NCI-H128 (cell line): ENCODE measurements around the gene MSI1.
"Not testable (repeated sequence)": the region's sequence is repeated elsewhere in the genome, so short reads cannot be mapped to it uniquely, and the experiment has no call there.

Source experiments
- DNase-seq: peaks from one replicate; lab custom pipeline; 2025; ENCODE audit not compliant: unreplicated experiment; lab: John Stamatoyannopoulos, UW

The MSI1 gene

GRCh38 chr12:120357104-120357503, 11.9 kb downstream of the MSI1 start:
- no peak for DNase-seq

GRCh38 chr12:120356567-120357030, 12.4 kb downstream of the MSI1 start:
- DNase-seq: no peak

- no peak for DNase-seq
Observed at GRCh38 chr12:120353556-120354317, 15.2 kb downstream of the MSI1 start.

DNA sequence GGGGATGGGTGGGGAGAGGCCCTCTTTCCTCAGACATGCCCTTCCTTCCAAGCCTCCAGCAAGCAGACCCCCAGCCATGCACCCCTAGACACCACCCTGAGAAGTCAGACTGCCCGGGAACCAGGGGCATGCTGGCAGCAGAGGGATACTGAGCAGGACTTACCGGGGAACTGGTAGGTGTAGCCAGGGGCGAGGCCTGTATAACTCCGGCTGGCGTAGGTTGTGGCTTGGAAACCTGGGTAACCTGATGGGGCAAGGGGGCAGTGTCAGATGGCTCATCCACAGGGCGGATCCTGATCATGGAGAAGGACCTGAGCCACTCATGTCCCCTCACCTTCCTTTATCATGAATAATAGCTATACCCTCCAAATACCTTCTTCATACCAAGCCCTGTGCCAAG, 15.8 kb downstream of the MSI1 start:
- no peak for DNase-seq

DNA sequence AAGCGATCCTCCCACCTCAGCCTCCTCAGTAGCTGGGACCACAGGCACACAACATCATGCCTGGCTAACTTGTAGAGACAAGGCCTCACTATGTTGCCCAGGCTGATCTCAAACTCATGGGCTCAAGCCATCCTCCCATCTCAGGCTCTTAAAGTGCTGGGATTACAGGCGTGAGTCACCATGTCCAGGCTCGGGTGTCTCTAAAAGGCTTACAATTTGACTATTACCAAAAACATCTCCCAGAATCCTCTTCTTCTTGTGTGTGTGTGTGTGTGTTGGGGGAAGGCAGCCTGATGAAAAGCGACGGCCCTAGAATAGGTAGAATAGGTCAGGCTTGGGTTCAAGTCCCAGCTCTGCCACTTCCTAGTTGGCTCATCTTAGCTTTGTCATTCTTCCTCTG, 16.8 kb downstream of the MSI1 start:
- no peak for DNase-seq

- DNase-seq: no peak
Observed at GRCh38 chr12:120350576-120351350, 18.2 kb downstream of the MSI1 start.

GRCh38 chr12:120347766-120348165, 21.2 kb downstream of the MSI1 start:
- DNase-seq: no peak

DNA sequence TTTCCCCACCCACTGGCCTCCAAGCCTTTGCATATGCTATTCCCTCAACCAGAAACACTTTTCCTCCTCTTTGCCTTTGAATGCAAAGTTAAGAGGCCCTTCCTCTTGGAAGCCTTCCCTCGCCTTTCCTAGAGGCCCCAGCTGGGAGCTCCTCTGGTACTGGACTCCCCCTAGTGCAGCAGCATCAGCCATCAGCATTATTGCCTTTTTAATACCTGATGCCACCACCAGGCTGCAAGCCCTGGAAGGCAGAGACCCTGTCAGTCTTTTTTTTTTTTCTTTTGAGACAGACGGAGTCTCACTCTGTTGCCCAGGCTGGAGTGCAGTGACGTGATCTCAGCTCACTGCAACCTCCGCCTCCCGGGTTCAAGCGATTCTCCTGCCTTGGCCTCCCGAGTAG, 22.3 kb downstream of the MSI1 start:
- DNase-seq: no peak

DNA sequence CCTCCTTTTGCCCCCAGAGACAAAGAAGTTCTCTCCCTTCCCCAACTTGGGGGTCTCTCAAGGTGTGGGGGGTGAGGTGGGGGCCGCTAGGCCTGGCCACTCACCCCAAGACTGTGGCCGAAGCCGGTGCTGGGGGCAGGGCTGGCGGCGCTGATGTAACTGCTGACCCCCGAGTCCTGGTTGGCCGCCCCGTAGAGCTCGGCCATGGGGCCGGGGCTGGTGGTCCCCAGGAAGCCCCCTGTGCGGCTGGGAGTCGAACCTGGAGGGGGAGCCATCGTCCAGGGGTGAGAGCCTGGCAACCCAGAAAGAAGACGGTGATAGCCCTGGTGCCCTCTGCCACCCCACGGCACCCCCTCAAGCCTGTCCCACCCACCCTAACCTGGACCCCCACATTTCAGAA, 22.9 kb downstream of the MSI1 start:
- DNase-seq: no peak

- DNase-seq: no peak
Observed at GRCh38 chr12:120343692-120344091, 25.3 kb downstream of the MSI1 start.

- DNase-seq: no peak
Observed at GRCh38 chr12:120343039-120343537, 25.9 kb downstream of the MSI1 start.

DNA sequence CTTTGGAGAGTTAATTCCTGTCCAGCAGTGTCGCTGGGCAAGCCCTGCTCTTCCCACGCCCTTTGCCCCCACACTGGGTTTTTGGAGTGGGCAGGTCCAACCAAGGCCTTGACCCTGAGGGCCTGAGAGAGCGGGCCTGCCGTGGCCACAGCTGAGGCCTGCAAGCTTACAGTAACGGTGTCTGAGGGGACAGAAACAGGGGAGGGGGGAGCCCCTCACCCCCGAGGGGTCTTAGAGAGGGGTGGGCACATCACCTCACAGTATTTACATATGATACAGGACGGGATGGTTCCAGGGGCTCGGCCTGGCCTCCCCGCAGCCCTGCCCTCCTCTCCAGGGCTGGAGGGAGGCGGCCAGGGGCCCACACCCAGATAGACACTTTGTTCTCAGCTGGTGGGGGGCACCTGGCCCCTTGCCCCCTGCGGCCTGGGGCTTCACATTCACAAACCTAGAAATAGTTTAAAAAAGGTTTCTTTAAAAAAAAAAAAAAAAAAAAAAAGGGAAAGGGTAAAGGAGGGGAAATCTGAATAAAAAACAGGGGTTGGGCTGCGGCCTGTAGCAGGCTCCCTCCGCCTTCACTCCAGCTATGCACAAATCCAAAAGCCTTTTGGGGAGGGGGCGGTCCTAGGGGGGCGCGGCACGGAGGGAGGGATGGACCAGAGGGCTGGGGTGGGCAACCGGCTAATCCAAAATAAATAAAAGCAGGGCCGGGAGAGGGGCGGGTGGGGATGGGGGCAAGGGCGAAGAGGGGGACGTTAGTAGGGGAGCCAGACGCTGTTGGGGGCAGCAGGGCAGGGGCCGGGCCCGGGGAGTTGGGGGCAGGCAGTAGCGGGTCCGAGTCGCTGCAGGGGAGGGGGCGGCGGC, 26.6 kb downstream of the MSI1 start:
- no peak for DNase-seq

DNA sequence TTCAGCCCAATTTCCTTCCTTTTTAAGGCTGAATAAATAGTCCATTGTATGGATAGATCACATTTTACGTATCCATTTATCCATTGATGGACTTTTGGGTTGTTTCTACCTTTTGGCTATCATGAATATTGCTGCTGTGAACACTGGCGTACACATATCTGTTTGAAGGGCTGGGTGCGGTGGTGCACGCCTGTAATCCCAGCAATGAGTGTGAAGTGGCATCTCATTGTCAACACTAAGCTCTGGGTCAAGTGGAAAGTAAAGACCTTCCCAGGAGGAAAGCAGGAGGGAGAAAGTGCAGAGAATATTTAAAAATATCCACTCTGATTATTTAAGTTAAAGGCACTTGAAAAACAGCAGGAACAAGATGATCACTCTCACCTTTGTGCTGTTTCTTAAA, 29.7 kb downstream of the MSI1 start:
- no peak for DNase-seq

DNA sequence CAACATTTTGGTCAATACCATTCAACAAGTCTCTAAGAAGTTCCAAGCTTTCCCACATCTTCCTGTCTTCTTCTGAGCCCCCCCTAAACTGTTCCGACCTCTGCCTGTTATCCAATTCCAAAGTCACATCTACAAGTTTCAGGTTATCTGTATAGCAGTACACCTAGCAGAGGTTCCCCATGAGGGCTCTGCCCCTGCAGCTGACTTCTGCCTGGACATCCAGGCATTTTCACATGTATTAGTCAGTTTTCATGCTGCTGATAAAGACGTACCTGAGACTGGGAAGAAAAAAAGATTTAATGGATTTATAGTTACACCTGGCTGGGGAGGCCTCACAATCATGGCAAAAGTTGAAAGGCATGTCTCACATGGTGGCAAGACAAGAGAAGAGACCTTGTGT, 31.2 kb downstream of the MSI1 start:
- DNase-seq: no peak

DNA sequence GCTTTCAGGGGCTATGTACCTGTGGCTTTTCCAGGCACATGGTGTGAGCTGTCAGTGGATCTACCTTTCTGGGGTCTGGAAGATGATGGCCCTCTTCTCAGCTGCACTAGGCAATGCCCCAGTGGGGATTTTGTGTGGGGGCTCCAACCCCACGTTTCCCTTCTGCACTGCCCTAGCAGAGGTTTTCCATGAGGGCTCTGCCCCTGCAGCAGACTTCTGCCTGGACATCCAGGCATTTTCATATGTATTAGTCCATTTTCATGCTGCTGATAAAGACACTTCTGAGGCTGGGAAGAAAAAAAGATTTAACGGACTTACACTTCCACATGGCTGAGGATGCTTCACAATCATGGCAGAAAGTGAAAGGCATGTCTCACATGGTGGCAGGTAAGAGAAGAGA, 32.6 kb downstream of the MSI1 start:
- DNase-seq: not testable (repeated sequence)

DNA sequence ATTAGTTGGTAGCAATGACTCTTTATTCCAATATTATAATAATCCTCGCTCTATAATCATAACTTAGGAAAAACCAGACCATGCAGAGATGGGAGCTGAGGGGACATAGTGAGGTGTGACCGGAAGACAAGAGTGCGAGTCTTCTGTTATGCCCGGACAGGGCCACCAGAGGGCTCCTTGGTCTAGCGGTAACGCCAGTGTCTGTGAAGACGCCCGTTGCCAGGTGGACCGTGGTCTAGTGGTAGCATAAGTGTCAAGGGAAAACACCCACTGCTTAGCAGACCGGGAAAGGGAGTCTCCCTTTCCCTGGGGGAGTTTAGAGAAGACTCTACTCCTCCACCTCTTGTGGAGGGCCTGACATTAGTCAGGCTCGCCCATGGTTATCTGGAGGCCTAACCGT, 33.5 kb downstream of the MSI1 start:
- DNase-seq: not testable (repeated sequence)

GRCh38 chr12:120332523-120332922, 36.4 kb downstream of the MSI1 start:
- no peak for DNase-seq

DNA sequence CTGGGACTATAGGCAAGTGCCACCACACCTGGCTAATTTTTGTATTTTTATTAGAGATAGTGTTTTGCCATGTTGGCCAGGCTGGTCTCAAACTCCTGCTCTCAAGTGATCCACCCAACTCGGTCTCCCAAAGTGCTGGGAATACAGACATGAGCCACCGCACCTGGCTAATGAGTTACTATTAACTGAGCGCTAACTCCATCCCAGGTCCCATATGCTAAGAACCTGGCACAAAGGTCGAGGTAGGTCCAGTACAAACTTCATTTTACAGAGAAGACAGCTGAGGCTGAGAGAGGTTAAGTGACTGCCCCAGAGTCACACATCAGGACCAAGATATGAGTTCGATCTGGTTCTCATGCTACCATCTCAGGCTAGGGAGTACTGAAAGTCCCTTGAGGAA, 36.9 kb downstream of the MSI1 start:
- no peak for DNase-seq

- no peak for DNase-seq
Observed at GRCh38 chr12:120331390-120331789, 37.6 kb downstream of the MSI1 start.

DNA sequence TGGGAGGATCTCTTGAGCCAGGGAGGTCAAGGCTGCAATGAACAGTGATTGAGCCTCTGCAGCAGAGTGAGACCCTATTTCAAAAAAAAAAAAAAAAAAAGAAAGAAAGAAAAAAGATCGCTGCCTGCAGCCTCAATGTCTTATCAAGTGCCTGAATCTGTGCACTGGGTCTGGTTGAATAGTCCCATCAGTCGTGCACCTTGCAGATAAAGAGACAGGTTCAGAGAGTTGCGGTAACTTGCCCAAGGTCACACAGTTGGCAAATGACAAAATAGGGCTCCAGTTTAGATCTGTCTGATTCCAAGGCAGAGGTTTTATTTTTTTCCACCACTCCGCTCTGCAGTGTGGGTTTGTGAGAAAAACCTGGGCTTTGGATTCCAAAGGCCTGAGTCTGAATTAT, 40.7 kb downstream of the MSI1 start:
- no peak for DNase-seq

DNA sequence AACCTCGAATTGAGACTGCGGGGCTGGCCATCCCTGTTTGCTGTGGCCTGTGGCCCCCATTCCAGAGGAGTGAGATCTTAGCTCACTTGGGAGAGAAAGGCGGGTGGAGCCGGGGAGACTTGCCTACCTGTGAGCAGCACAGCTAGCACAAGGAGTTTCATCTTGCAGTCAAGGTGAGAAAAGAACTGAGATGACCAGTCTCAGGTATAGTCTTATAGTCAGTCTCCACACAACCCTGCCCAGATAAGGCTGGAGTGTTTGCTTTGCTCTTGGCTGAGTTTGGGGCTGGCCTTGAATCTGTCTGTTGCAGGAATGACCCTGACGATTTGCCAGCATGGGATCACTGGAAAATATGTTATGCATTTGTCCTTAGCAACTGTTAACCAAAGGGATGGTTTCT, 41.4 kb downstream of the MSI1 start, which contains the start of gene PLA2G1B:
Gene PLA2G1B (minus strand): TSS at position 187 of the 400 bp plus-strand sequence. CDS start 26 bp downstream, at position 161.
- DNase-seq: no peak
